Muscle of leg (tissue), 11 donors: ENCODE measurements around the gene MATK. TPM values are rescaled to one million over a fixed set of nuclear protein-coding genes. Genes with fewer than 3 reads are reported as not detected.
"Not testable (repeated sequence)": the region's sequence is repeated elsewhere in the genome, so short reads cannot be mapped to it uniquely, and the experiment has no call there.

Experiments used
- DNase-seq: peaks from one replicate; pipeline ENCODE4 v3.0.0; 2013
- H3K27ac ChIP-seq: one replicate; pipeline ENCODE4 v1.5.1; 2013; ENCODE audit warnings: mild to moderate bottlenecking, low read length, control low read depth
- H3K27me3 ChIP-seq: one replicate; pipeline ENCODE4 v1.6.1; 2013; ENCODE audit warnings: low read length; ENCODE audit not compliant: control insufficient read depth, insufficient read depth
- H3K36me3 ChIP-seq: one replicate; pipeline ENCODE4 v1.6.1; 2013; ENCODE audit warnings: low read length; ENCODE audit not compliant: control insufficient read depth, insufficient read depth
- H3K4me1 ChIP-seq: one replicate; pipeline ENCODE4 v1.6.1; 2013; ENCODE audit warnings: low read length; ENCODE audit not compliant: control insufficient read depth, insufficient read depth
- H3K4me3 ChIP-seq: one replicate; pipeline ENCODE4 v1.5.1; 2013; ENCODE audit warnings: low read length, control low read depth
- H3K9me3 ChIP-seq: replicated peaks from 2 replicates; pipeline ENCODE4 v1.6.1; 2013; ENCODE audit warnings: low read depth, low read length; ENCODE audit not compliant: control insufficient read depth
- WGBS: methylation state at CpG from one replicate; pipeline ENCODE4 v1.1.5; 2013; ENCODE audit warnings: missing lambda C conversion rate; ENCODE audit not compliant: insufficient coverage; 5-methylcytosine and 5-hydroxymethylcytosine counted together
- polyA plus RNA-seq, 8 donors: library from polyadenylated mRNA; unstranded; fragments of 120-200 nt; gene quantifications; one replicate each; pipeline versions ENCODE4 v1.2.1 to v1.2.3, GENCODE V29; 2013; ENCODE audit warnings: inconsistent platforms in 1 of 8, low replicate concordance in 1 of 8; ENCODE audit not compliant: insufficient read length in 8 of 8, insufficient read depth in 1 of 8
- total RNA-seq: library from RNA; stranded (reverse); fragments of 120-200 nt; gene quantifications from one replicate; pipeline ENCODE4 v1.2.4, GENCODE V29; 2013

MATK gene
- total and polyA plus RNA-seq, 9 donors, result 0.62 to 1.9 (median 1.1) TPM

GRCh38 chr19:3816566-3817218, 30.5 kb upstream of the MATK start:
- Histone ChIP-seq H3K27me3 (no peaks in the 10 kb centered on the region), H3K27ac (no peak overlapping the region), H3K36me3 (no peaks in the 10 kb centered on the region), H3K4me1 (peaks cover 4% of the 10 kb centered on the region), H3K9me3 (no peaks in the 10 kb centered on the region), H3K4me3 (no peak overlapping the region)
- 87% methylated on average over 45 of the region's 45 CpGs for WGBS
- no peak for DNase-seq

GRCh38 chr19:3816148-3816547, 30.0 kb upstream of the MATK start:
- not testable (repeated sequence) for H3K4me1 ChIP-seq, H3K9me3 ChIP-seq, H3K4me3 ChIP-seq, H3K27ac ChIP-seq, DNase-seq, H3K27me3 ChIP-seq, H3K36me3 ChIP-seq
- 88% methylated on average over 8 of the region's 9 CpGs for WGBS

- Histone ChIP-seq H3K4me3 (no peak overlapping the region), H3K27ac (no peak overlapping the region), H3K9me3 (no peaks in the 10 kb centered on the region), H3K36me3 (no peaks in the 10 kb centered on the region), H3K27me3 (no peaks in the 10 kb centered on the region), H3K4me1 (peaks cover 4% of the 10 kb centered on the region)
- WGBS, result 83% methylated on average over 3 of the region's 4 CpGs
- no peak for DNase-seq
Measured at GRCh38 chr19:3814648-3815047, 28.5 kb upstream of the MATK start.

- 79% methylated on average over 16 of the region's 22 CpGs for WGBS
- H3K4me1 ChIP-seq, result peaks cover 4% of the 10 kb centered on the region
- no peak overlapping the region for H3K27ac ChIP-seq
Measured at GRCh38 chr19:3813473-3814392, 27.6 kb upstream of the MATK start.

GRCh38 chr19:3810708-3811355, 24.7 kb upstream of the MATK start:
- Histone ChIP-seq H3K4me3 (no peak overlapping the region), H3K27me3 (no peaks in the 10 kb centered on the region), H3K9me3 (no peaks in the 10 kb centered on the region), H3K36me3 (no peaks in the 10 kb centered on the region), H3K27ac (no peak overlapping the region), H3K4me1 (peaks cover 4% of the 10 kb centered on the region)
- 66% methylated on average over 30 of the region's 38 CpGs for WGBS
- DNase-seq, result no peak

More at GRCh38 chr19:3813473-3814392, 27.6 kb upstream of the MATK start:
- H3K4me3 ChIP-seq, result no peak overlapping the region
- no peaks in the 10 kb centered on the region for H3K9me3 ChIP-seq
- no peak for DNase-seq
- no peaks in the 10 kb centered on the region for H3K27me3 ChIP-seq
- no peaks in the 10 kb centered on the region for H3K36me3 ChIP-seq

- DNase-seq, result no peak
- H3K9me3 ChIP-seq, result no peaks in the 10 kb centered on the region
- no peak overlapping the region for H3K27ac ChIP-seq
- peaks cover 4% of the 10 kb centered on the region for H3K4me1 ChIP-seq
- H3K4me3 ChIP-seq, result no peak overlapping the region
- WGBS, result 72% methylated on average over 9 of the region's 26 CpGs
- no peaks in the 10 kb centered on the region for H3K36me3 ChIP-seq
- no peaks in the 10 kb centered on the region for H3K27me3 ChIP-seq
Measured at GRCh38 chr19:3809881-3810707, 23.9 kb upstream of the MATK start.

GRCh38 chr19:3808420-3809143, 22.4 kb upstream of the MATK start:
- no peaks in the 10 kb centered on the region for H3K9me3 ChIP-seq
- DNase-seq, result no peak
- H3K4me3 ChIP-seq, result no peak overlapping the region
- H3K36me3 ChIP-seq, result no peaks in the 10 kb centered on the region
- peaks cover 4% of the 10 kb centered on the region for H3K27me3 ChIP-seq
- 80% methylated on average over 28 of the region's 33 CpGs for WGBS
- H3K4me1 ChIP-seq, result peaks cover 4% of the 10 kb centered on the region
- H3K27ac ChIP-seq, result no peak overlapping the region

GRCh38 chr19:3807574-3808354, 21.6 kb upstream of the MATK start:
- DNase-seq, result no peak
- Histone ChIP-seq H3K27me3 (peaks cover 11% of the 10 kb centered on the region), H3K4me1 (peaks cover 4% of the 10 kb centered on the region), H3K36me3 (no peaks in the 10 kb centered on the region), H3K9me3 (no peaks in the 10 kb centered on the region), H3K4me3 (no peak overlapping the region), H3K27ac (no peak overlapping the region)
- WGBS, result 93% methylated on average over 35 of the region's 35 CpGs

- Histone ChIP-seq H3K4me3 (no peak overlapping the region), H3K27ac (no peak overlapping the region), H3K36me3 (no peaks in the 10 kb centered on the region), H3K4me1 (peaks cover under 1% of the 10 kb centered on the region), H3K27me3 (peaks cover 15% of the 10 kb centered on the region), H3K9me3 (no peaks in the 10 kb centered on the region)
- WGBS, result 79% methylated on average over 18 of the region's 19 CpGs
- DNase-seq, result no peak
Measured at GRCh38 chr19:3807131-3807480, 20.9 kb upstream of the MATK start.
